ENCODE measurements around the gene ENO1. TPM values are rescaled to one million over a fixed set of nuclear protein-coding genes. Genes with fewer than 3 reads are reported as not detected.

Gene ENO1
- total RNA-seq, 1 donor from 2014 or later = 828 TPM

DNA sequence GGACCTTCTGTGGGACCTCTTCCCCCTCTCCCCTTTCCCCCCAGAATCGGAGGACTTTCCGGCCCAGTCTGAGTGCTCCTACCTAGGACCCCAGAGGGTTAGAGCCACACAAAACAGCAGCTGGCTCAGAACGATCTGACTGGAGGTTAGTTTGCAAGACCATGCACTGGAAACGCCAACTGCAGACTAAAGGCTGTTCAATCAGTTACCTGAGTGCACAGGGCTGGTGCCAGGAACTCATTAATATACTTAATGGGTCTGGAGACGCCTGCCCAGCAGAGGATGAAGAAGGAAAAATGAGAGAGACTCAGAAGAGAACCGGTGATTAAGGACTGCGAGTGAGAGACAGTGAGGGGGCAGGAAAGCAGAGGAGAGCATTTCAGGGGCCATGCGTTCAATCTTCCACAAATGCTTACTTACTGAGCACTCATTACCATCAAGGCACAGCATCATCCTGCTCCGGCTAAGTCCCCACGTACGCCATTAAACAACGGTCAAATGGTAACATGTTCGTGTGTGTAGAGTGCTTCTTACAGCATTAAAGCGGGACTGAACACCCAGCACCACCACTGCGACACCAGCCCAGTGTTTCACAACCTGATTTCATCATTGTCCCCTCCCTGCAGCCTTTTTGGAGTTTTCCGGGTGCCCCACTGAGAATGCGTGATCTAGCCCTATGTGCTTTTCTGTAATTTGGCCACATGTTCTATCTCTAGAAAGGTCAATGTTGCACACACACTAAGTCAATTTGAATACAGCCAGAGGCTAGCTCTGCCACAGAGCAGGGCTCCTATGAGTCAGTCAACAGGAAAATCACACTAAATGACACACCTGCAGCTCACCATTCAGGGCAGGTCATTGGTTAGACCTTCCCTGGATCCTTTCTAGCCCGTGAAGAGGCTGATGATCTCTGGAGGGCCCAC, 7.6 kb downstream of the ENO1 start:
- Mint-ChIP-seq H3K36me3 (peaks cover 50% of the 10 kb centered on the region), H3K27ac (peak overlapping the region; percentile 70), H3K4me1 (ENCODE audit: unreplicated experiment) (peaks cover 44% of the 10 kb centered on the region), H3K27me3 (no peaks in the 10 kb centered on the region), H3K4me3 (peak overlapping the region; percentile 34), H3K9me3 (no peaks in the 10 kb centered on the region)
- TF ChIP-seq, protein P1, sequence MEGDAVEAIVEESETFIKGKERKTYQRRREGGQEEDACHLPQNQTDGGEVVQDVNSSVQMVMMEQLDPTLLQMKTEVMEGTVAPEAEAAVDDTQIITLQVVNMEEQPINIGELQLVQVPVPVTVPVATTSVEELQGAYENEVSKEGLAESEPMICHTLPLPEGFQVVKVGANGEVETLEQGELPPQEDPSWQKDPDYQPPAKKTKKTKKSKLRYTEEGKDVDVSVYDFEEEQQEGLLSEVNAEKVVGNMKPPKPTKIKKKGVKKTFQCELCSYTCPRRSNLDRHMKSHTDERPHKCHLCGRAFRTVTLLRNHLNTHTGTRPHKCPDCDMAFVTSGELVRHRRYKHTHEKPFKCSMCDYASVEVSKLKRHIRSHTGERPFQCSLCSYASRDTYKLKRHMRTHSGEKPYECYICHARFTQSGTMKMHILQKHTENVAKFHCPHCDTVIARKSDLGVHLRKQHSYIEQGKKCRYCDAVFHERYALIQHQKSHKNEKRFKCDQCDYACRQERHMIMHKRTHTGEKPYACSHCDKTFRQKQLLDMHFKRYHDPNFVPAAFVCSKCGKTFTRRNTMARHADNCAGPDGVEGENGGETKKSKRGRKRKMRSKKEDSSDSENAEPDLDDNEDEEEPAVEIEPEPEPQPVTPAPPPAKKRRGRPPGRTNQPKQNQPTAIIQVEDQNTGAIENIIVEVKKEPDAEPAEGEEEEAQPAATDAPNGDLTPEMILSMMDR (conservative IDR thresholded peaks at IDR 0.05) = no peak
- no peak for DNase-seq (ENCODE audit: extremely low spot score, unreplicated experiment)

DNA sequence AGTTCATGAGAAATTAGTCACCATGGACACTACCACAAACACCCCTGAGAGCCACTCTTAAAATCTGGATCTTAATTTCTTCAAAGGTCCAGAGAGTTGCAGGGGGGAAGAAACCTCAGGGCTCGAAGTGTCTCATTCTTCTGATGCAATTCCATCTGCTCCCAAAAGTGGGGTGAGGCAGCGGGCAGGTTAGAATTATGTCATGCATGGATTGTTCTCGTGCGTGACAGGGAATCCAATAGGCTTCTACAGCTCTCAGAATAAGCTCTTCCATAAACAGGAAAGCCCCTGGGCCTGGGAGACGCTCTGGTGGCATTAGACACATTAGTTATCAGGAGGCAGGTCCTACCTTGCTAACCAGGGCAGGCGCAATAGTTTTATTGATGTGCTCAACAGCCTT, 8.4 kb downstream of the ENO1 start:
- Mint-ChIP-seq H3K9me3 (no peaks in the 10 kb centered on the region), H3K27ac (peak overlapping the region; percentile 70), H3K36me3 (peaks cover 47% of the 10 kb centered on the region), H3K27me3 (no peaks in the 10 kb centered on the region), H3K4me3 (no peak overlapping the region), H3K4me1 (ENCODE audit: unreplicated experiment) (peaks cover 36% of the 10 kb centered on the region)
- TF ChIP-seq, protein P1 (conservative IDR thresholded peaks at IDR 0.05) = no peak
- no peak for DNase-seq (ENCODE audit: extremely low spot score, unreplicated experiment)

DNA sequence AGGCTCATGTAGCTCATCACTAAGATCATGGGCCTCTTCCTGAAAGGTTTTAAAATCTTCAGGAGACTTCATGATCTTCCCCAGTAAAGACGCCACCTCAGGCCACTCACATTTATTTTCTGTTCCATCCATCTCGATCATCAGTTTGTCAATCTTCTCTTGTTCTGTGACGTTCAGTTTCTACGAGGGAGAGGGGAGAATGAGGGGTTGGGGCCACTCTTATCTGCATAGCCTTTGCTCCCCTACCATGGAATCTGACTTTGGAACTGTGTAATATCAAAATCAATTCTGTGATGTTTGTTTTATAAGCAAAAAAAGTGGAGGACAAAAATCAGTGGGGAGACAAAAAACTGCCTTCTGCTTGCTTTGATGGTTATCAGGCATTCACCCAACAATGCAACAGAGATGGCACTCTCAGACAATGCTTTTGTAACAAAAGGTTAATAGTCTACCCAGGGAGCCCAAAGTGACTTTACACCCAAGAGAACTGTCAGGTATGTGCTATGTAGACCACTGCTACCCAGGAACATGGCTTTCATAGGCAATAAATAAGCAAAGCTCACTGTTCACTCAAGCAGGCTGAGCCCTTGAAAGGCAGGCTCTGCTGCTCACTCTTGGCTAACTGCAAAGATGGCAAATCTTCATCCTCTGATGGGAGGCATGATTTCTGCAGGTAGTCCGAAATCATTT, 10.5 kb downstream of the ENO1 start:
- Mint-ChIP-seq H3K4me3 (no peak overlapping the region), H3K27me3 (no peaks in the 10 kb centered on the region), H3K9me3 (no peaks in the 10 kb centered on the region), H3K4me1 (ENCODE audit: unreplicated experiment) (peaks cover 25% of the 10 kb centered on the region), H3K27ac (no peak overlapping the region), H3K36me3 (peaks cover 37% of the 10 kb centered on the region)
- no peak for DNase-seq (ENCODE audit: extremely low spot score, unreplicated experiment)
- TF ChIP-seq, protein P1 (conservative IDR thresholded peaks at IDR 0.05) = no peak

DNA sequence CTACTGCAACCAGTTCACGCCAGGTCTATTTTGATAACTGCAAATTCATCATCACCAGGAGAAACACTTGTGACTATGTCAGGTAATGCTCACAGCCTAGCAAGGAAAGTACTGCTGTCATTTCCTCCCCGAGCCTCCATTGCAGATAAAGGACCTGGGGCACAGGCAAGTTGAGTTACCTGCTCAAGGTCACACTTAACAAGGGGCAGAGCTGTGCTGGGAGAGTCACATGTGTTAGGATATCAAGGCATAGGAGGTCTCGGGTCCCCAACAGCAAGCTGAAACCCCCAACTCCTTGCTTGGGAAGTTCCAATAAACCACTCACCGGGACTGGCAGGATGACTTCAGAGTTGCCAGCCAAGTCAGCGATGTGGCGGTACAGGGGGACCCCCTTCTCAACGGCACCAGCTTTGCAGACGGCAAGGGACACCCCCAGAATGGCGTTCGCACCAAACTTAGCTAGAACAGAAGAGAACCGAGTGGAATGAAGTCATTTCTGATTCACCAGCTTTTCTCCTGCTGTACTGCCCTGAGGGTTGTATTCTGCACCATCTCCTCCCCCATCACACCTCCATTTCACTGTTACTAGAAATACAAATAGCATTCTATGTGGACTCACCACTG, 11.6 kb downstream of the ENO1 start:
- no peak for DNase-seq (ENCODE audit: extremely low spot score, unreplicated experiment)
- H3K27me3 Mint-ChIP-seq = no peaks in the 10 kb centered on the region
- H3K4me1 Mint-ChIP-seq (ENCODE audit: unreplicated experiment) = peaks cover 14% of the 10 kb centered on the region
- H3K36me3 Mint-ChIP-seq = peaks cover 30% of the 10 kb centered on the region
- TF ChIP-seq, protein P1 (conservative IDR thresholded peaks at IDR 0.05) = no peak
- H3K9me3 Mint-ChIP-seq = no peaks in the 10 kb centered on the region
- H3K27ac Mint-ChIP-seq = no peak overlapping the region
- H3K4me3 Mint-ChIP-seq = no peak overlapping the region

DNA sequence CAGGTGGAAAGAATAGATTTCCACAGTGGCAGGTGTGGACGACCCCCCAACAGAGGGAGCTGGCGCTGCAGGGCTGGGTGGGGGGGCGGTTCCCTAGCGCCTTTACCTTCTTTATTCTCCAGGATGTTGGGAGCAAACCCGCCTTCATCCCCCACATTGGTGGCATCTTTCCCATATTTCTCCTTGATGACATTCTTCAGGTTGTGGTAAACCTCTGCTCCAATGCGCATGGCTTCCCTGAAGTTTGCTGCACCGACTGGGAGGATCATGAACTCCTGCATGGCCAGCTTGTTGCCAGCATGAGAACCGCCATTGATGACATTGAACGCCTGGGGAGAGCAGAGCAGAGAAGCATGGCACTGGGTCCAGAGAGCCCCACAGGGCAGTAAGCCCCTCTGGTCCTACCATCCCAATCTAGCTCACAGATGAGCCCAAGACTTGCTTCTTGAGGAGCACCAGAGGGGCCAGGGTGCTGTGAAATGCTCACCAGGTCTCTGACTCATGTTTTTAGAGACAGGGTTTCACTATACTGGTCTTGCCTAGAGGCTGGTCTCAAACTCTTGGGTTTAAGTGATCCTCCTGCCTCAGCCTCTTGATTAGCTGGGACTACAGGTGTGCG, 12.2 kb downstream of the ENO1 start:
- H3K36me3 Mint-ChIP-seq = peaks cover 29% of the 10 kb centered on the region
- no peaks in the 10 kb centered on the region for H3K9me3 Mint-ChIP-seq
- no peak overlapping the region for H3K4me3 Mint-ChIP-seq
- DNase-seq (ENCODE audit: extremely low spot score, unreplicated experiment) = no peak
- H3K27me3 Mint-ChIP-seq = no peaks in the 10 kb centered on the region
- TF ChIP-seq, protein P1 (conservative IDR thresholded peaks at IDR 0.05) = no peak
- no peak overlapping the region for H3K27ac Mint-ChIP-seq
- H3K4me1 Mint-ChIP-seq (ENCODE audit: unreplicated experiment) = peaks cover 12% of the 10 kb centered on the region

Data from type B pancreatic cell (in vitro differentiated cells).